Lower leg skin (tissue), 3 donors: ENCODE results near the gene KIAA0930.

Experiments
- CTCF ChIP-seq, 3 donors: fragments of 450-650 bp; IDR thresholded peaks; one replicate each; pipeline ENCODE4 v1.5.1; 2016; ENCODE audit warnings: antibody characterized with exemption in 3 of 3, mild to moderate bottlenecking in 3 of 3, moderate library complexity in 2 of 3
- POLR2A ChIP-seq, 2 donors: fragments of 450-650 bp; IDR thresholded peaks; one replicate each; pipeline ENCODE4 v1.6.1; 2016 to 2017; ENCODE audit warnings: antibody characterized with exemption in 2 of 2, mild to moderate bottlenecking in 1 of 2, moderate library complexity in 1 of 2

DNA sequence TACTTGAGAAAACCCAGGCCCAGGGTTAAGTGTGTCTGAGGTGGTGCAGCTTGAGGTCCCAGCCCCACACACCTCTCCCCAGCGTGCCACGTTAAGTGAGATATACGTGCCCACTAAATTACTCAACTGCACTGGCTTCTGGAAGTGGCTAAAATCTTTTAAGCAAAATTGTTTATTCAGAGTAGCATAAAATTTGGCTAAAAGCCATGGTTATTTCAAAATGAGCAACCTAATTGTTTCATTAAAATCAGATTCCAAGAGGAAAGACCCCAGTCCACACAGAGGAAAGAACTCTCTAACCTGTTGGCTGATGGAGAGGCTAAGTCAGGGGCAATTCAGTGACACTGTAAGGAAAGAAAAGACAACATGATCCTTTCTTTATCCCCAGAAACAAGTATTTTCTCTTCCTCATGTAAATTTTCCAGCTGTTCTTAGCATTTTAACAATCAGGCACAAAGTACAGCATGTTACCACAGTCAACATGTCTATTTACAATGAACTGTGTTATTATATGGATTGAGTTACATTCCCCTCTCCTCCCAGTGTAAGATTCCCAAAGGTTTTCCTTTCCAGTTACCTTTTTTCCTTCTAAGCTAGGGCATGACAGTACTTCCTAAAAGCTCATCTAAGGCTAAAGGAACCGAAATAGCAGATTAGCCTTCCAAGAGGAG lies 50.4 kb downstream of the KIAA0930 start:
- no peak for TF ChIP-seq CTCF (IDR thresholded peaks at IDR 0.05)
- no peak for TF ChIP-seq POLR2A (IDR thresholded peaks at IDR 0.05)
